AG08396 (cell line): Measurements from ENCODE around the gene PIGQ.

Experiments
- DNase-seq: peaks from one replicate; pipeline ENCODE4 v3.0.0; 2012; ENCODE audit warnings: low spot score, mixed read lengths

The PIGQ gene

GRCh38 chr16:569445-570254, at the start of gene PIGQ:
TSS of gene PIGQ (plus strand) at chr16:569968. CDS start at chr16:574075, 4,107 bp downstream.
- peak; percentile 94 for DNase-seq

DNA sequence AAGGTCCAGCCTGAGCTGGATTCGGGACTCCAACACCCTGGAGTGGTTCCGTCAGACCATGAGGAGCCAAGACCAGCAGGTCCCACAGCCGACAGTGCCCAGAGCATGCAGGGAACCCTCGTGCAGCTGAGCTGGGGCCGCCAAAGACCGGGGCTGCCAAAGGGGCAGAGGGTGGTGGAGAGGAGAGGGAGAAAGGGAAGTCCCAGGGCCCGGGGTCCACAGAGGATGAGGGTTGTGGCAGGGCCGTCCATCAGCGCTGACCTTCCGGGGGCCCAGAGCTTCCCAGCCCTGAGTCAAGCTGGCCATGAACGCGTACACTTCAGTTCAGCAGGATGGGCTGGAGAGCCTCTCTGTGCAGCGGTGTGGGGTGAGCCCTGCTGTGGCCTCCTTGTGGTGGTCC, 48.9 kb upstream of the PIGQ start:
- DNase-seq, result no peak

DNA sequence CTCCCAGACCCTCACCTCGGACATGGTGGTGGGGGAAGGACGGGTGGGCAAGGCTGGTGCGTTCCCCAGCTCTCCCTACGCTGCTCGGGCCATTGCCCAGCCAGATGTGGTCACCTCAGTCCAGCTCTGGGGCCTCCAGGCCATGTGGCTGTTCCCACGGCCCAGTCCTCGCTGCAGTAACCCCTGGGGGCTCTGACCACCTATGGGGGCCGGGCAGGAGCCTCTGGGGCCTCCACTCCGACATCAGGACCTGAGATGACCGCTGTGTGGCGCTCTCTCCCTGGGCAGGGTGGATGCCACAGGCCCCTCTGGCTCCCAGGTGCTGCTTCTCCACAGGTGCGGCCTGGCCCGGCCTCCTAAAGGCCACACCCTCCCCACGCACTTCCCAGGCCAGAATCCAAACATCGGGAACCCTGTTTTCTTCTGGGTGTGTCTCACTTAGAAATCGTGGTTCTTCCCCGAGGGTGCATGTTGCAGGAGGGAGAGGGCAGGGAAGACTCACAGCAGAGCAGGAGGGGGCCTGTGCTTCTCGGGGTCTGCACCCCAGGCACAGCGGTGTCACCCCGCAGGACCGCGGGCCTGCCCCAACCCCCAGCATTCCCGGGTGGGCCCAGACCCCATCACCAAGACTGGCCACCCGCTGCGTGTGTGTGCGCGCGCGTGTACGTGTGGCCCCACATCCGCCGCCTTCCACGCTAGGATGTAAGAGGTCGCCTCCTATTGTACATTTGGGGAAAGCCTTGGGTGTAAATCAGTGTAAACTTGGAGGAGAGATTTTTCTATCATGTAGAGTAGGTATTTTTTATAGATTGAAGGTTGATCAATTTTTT, 48.2 kb upstream of the PIGQ start:
- no peak for DNase-seq

DNA sequence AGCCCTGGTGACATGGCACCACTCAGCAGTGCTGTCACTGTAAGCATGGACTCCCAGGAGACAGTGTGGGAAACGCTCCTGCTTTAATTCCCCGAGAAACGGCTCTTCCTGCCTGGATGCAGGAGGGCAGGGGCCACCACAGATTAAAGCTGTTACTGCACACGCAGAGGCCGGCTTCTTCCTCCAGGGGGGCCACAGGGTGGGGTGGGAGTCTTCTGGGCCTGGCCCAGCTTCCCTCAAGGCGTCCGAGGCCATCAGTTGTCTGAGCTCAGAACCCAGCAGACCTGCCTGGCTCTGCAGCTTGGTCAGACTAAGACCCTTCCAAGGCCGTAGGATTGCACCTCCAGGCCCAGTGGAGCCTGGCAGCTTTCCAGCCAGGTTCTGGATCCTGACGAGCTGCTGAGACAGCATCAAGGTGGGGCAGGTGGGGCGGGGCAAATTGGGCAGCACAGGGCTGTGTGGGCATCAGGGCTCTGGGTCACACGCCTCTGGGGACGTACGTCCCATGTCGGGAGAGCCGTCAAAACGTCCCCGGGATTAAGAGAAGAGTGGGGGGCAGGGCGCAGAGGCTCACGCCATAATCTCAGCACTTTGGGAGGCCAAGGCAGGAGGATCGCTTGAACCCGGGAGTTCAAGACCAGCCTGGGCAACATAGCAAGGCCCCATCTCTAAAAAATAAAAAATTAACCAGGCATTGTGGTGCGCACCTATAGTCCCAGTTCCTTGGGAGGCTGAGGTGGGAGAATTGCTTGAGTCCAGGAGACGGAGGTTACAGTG, 47.3 kb upstream of the PIGQ start:
- DNase-seq, result no peak

DNA sequence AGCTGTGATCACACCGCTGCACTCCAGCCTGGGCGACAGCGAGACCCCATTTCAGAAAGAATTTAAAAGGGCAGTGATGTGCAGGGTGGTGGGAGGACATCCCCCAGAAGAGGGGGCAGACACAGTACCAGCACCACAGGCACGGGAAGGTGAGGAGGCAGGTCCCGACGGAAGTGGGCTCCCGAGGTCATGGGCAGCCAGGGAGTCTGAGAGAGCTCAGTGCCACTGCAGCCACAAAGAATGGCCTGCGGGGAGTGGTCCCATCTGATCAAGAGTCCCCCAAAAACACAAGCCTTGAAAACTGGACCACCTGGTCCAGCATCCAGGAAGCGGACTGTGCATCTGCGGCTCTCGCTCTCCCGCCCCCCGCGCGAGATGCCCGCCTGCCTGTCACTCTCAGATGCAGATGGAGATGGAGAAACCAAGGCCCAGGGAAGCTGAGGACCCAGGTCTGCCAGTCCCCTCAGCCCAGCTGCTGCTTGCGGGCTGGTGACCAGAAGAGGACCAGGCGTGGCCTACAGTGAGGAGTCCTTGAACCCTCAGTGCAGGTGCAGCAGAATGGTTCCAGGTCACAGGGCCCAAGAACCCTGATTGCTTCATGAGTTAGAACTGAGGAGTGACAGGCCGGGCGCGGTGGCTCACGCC, 46.5 kb upstream of the PIGQ start:
- no peak for DNase-seq

- DNase-seq, result no peak
Measured at GRCh38 chr16:524274-525040, 45.3 kb upstream of the PIGQ start.

GRCh38 chr16:525123-525519, 44.6 kb upstream of the PIGQ start:
- DNase-seq, result no peak

DNA sequence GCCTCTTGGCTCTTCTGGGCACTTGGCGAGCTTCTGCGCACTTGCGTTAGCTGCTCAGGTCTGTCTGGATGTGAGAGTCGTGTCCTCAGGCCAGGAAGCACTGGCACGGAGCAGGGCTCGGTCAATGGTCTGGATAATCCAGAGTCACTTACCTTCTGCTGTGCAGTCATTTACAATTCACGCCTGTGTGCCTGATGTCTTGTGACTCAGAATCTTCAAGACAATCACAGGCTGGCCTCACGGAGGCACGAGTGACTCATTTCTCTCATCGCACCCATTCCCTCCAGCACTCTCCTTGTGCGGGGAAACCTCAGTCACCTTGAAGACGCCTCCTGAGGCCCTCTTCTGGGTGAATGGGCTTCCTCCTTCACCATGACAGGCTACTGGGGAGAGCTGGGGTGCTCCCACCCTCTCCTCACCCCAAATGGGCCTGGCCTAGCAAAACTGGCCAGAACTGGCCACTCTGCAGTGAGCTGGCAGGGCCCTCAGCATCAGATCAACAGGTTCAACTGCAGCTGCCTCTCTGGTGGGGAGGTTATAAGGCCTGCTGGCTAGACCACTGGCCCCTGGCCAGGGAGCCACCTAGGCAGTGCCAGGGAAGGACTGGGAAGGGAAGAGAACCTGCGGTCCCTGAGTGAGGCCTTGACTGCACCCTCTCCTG, 44.1 kb upstream of the PIGQ start:
- DNase-seq, result peak; percentile 82

DNA sequence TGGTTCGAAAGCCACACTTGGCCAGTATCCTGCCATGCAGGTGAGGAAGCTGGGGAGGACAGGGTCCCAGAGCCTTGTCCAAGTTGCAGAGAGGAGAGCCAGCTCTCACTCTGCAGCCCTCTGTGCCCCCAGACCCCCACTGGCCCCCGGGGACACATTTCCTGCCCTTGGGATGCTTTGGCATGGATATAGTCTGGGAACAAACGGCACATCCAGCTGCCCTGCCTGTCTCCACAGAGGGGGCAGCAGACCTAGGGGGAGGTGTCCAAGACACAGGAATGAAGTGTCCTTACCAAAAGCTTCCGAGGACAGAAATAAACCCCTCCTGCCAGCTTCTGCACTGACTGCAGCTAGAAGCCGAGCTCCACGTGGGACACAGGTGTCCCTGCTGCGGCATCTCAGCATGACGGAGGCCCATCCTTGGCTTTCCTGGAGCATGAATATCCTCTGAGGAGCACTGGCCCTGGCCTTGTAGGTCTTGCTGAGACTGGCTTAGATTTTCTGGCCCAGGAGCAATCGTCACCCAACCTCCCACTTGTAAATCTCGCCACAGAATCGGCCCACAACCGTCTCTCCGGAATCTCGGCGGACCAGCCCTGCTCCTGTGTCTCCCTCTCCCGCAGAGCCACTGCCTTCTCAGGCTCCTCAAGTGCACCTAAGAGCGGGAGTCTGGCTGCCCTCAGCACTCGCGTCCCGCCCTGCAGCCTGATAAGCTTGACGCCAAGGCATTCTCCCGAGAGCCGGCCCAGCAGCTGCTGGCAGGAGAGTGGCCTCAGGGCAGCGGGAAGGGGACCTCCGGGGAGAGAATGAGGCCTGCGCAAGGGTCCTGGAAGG, 43.4 kb upstream of the PIGQ start:
- peak; percentile 50 for DNase-seq

DNA sequence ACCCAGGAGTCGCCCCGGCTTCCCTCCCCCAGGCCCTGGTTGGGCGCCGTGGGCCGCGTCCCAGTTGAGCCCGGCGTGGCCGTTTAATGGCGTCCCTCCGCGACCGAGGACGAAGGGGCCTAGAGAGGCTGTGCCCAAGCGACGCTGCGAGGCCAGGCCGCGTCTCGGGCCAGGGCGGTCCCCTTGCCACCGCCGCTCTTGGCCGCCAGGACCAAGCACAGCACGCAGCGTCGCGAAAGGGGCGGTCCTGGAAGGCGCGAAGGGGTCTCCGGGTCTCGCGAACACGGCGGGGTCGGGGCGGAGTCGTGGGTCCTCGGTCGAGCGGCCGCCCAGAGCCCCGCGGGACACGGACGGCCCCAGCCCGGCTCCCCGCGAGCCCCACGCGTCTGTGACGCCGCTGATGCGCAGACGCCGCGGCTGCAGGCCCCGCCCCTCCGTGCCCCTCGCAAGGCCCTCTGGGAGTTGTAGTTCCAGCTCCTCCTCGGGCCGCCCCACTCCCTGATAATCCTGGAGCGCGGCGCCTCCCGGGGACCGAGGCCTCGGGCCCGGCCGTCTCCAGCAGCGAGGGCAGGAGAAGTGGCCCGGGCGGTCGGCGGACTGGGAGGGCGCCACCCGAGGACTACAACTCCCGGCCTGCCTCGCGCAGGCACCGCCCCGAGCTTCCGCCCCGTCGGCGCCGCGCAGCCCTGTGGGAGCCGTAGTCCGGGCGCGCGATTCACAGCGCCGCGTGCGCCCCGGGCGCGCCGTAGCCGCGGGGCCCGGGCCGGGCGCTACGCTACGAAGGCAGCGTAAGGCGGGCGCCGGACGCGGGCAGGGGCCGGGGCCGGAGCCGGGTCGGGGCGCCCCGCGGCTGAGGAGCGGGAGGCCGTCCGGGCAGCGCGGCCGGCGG, 42.5 kb upstream of the PIGQ start, which contains the start of gene CAPN15:
CAPN15 (plus strand) TSS at position 698 of the 889 bp plus-strand sequence. CDS start 19,127 bp downstream, outside the sequence.
- peak; percentile 92 for DNase-seq

GRCh38 chr16:528111-529011, 41.4 kb upstream of the PIGQ start:
- DNase-seq, result peak; percentile 54

DNA sequence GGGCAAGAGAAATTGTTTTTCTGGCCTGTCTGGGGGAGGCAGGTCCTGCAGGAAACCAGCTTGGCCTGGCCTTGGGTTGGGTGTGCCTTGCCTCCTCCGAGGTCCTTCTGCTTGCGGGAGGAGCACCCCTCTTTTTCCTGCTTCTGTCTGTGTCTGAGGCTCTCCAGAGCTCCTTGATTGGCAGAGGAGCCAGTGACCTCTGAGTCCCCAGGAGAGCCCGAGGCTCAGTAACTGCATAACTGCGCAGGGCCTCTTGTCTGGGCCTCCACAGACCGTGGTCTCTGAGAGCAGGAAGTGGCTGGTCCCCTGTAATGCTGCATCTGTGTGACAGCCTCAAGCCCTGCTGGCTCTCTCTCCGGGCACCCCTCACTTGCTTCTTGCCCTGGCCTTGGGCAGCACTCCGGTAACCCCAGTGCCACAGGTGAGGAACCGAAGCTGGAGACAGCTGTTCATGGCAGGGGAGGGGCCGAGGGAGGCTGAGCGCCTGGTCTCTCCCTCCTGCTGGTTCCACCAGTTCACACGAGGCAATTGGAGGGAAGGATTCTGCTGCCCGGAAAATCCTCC, 40.7 kb upstream of the PIGQ start:
- DNase-seq, result no peak

- DNase-seq, result no peak
Measured at GRCh38 chr16:530111-530817, 39.5 kb upstream of the PIGQ start.

DNA sequence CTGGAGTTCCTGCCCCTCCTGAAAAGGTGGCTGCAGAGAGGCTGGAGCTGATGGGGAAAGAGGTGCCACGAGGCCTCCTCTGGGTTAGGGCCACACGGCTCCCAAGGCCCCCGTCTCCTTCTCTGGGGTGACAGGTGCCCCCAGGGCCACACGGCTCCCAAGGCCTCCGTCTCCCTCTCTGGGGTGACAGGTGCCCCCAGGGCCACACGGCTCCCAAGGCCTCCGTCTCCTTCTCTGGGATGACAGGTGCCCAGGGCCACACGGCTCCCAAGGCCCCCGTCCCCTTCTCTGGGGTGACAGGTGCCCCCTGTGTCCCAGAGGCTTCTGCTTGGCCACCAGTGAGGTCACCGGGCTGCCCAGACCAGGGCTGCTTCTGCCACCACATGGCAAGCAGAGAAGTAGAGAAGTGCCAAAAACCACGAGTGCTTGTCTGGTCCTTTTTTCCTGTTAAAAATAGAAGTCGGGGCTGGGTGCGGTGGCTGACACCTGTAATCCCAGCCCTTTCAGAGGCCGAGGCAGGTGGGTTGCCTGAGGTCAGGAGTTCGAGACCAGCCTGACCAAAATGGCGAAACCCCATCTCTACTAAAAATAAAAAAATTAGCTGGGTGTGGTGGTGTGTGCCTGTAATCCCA, 38.2 kb upstream of the PIGQ start:
- DNase-seq, result no peak

GRCh38 chr16:533391-534123, 36.2 kb upstream of the PIGQ start:
- DNase-seq, result no peak
